GM12872 (cell line): ENCODE results near the gene RBM4B.

Source experiments
- CTCF ChIP-seq: IDR thresholded peaks from 3 replicates; pipeline ENCODE4 v1.5.1; 2011; ENCODE audit warnings: low read depth, mild to moderate bottlenecking, low read length, moderate library complexity; ENCODE audit not compliant: insufficient read depth

RBM4B gene, protein sequence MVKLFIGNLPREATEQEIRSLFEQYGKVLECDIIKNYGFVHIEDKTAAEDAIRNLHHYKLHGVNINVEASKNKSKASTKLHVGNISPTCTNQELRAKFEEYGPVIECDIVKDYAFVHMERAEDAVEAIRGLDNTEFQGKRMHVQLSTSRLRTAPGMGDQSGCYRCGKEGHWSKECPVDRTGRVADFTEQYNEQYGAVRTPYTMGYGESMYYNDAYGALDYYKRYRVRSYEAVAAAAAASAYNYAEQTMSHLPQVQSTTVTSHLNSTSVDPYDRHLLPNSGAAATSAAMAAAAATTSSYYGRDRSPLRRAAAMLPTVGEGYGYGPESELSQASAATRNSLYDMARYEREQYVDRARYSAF

DNA sequence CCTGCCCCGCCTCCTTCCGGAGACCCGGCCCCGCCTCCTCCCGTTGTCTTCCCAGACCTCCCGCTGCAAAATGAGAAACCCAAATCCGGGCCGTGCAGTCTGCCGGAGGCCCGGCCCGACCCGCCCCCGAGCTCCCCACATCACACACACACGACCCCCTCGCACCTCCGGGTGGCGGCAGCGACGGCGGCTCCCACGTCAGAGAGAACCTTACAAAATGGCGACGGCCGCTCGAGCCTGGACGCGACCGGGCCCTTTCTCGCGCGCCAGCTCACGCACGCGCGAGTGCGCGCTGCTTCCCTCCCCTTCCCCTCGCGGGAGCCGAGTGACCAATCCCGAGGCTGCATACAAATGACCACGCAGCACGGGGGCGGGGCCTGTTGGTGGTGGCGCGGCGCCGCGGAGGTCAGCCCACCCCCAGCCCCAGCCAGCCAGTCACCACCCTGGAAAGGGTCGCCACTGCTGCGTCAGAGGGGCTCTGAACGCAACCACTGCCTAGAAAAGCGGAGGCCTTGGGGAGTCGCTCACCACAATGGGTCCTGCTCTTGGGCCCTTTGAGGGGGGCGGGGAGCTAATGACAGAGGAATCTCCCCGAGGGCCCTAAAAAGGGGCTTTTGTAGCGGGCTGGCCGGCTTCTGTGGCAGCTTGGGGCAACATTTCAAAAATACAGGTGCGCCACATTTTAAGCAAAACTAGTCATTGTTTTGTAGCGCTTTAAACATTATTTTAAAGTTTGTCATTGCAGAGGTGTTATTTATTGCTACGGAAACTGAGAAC, at the start of gene RBM4B:
TSS of gene RBM4B (minus strand) at position 289 of the 777 bp plus-strand sequence. CDS start 808 bp downstream, outside the sequence.
- TF ChIP-seq CTCF: no peak

GRCh38 chr11:66725647-66726046, 48.0 kb upstream of the RBM4B start:
- TF ChIP-seq CTCF: no peak

GRCh38 chr11:66725114-66725513, 47.4 kb upstream of the RBM4B start:
- no peak for TF ChIP-seq CTCF

- no peak for TF ChIP-seq CTCF
Measured at GRCh38 chr11:66723693-66724092, 46.0 kb upstream of the RBM4B start.

DNA sequence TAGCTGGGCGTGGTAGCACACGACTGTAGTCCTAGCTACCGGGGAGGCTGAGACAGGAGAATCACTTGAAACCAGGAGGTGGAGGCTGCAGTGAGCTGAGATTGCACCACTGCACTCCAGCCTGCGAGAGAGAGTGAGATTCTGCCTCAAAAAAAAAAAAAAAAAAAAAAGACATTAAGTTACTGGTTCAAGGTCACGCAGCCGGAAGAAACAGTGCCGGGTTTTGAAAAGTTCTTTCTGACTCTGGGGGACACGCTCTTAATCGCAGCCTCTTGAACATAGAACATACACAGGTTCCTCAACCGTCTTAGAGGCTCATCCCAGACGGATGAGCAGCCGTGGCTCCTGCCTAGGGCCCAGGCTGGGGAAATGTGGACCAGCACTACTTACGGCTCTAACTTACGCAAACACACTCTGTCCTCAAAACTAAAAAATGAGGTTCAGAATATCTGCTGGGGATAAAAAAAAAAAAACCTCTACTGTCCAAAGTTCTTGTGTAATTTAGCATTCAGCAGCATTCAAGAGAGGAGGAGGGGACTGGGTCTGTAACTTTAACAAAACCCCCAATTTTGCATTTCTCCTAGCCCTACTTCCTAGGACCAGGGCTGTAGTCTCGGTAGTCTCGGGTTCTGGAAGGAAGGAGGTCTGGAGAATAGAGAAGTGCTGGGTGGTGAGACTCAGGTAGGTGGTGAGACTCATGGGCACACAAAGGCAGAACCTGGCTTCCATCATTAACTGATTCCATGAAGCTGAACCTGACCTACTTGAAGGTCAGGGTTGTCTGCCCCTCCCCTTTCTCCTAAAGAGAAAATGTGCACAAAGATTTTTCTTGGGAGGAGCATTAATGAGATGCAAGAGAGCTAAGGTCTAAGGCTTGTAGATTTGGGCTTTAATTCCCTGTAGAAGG, 45.3 kb upstream of the RBM4B start:
- TF ChIP-seq CTCF: no peak

- TF ChIP-seq CTCF: no peak
Measured at GRCh38 chr11:66721939-66722338, 44.3 kb upstream of the RBM4B start.
